ENCODE results near the gene PCGF6.

Gene PCGF6

GRCh38 chr10:103350517-103351260 is at the start of gene PCGF6:
PCGF6 (minus strand) TSS chr10:103351140; CDS start chr10:103351066, 74 bp downstream.
- DNase-seq (ENCODE audit: low read depth): no peak
- TF ChIP-seq CTCF (IDR thresholded peaks at IDR 0.05; ENCODE audit: control insufficient read depth, insufficient read depth, low read depth, low read length, missing control alignments): no peak
- H3K4me3 ChIP-seq (ENCODE audit: control insufficient read depth, low read depth, low read length): peak within 1 kb of the TSS; percentile 65

GRCh38 chr10:103397191-103397825 is 46.4 kb upstream of the PCGF6 start:
- peak overlapping the region; percentile 73 for H3K4me3 ChIP-seq (ENCODE audit: control insufficient read depth, low read depth, low read length)
- TF ChIP-seq CTCF (IDR thresholded peaks at IDR 0.05; ENCODE audit: control insufficient read depth, insufficient read depth, low read depth, low read length, missing control alignments): no peak
- DNase-seq (ENCODE audit: low read depth): no peak

DNA sequence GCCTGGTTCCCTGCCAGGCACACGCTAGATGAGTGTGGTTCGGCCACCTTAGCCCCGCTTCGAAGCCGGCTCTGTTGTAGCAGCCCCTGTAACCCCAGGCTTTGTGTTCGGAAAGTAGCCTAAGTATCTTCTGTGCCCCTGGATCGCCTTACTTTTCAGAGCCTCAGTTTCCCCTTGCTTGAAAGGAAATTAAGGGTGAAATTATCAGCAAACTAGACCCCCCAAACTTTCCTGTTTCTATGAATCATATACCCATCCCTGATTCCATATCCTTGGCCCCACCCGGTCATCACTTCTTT is 45.8 kb upstream of the PCGF6 start:
- H3K4me3 ChIP-seq (ENCODE audit: control insufficient read depth, low read depth, low read length): peak overlapping the region; percentile 73
- no peak for TF ChIP-seq CTCF (IDR thresholded peaks at IDR 0.05; ENCODE audit: control insufficient read depth, insufficient read depth, low read depth, low read length, missing control alignments)
- DNase-seq (ENCODE audit: low read depth): no peak

DNA sequence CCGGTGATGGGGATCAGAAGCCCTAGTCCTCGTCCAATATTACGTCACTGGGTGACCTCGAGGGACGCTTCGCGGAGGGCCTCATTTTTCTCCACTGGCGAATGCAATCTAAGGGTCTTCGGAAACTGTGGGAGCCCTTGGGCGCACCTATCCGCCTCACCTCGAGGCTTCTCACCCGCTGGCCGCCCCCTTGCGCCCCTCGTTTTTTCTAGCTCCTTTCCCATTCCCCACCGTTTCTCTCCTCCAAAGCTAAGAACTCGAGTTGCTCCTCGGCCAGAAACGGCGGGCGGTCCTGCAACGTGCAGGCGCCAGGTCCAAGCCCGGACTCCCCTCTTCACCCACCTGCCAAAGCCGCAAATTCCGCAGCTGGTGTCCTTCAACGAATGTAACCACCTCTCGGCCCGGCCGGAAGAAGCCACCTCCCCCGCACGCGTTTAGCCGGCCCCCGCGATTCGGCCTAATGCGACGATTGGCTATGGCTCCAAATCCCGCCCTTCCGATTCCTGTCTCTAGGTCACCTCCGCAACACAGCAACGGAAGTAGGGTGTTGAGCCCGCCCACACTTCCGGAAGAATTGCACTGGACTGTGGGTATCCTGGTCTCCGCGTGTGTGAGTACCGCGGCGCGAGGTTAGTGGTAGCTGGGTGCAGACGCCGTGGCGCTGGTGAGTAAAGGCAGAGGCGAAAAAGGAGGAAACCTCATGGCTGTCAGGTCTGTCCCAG is 45.3 kb upstream of the PCGF6 start, which contains the start of the genes ATP5MK and PDCD11:
Gene ATP5MK, minus strand, starts transcription at position 409 of the 722 bp plus-strand sequence. CDS start 4,018 bp downstream, outside the sequence.
Gene PDCD11, plus strand, starts transcription at position 560 of the 722 bp plus-strand sequence. CDS start 1,801 bp downstream, outside the sequence.
- DNase-seq (ENCODE audit: low read depth): peak; percentile 86
- peak within 1 kb of the TSS; percentile 73 for H3K4me3 ChIP-seq (ENCODE audit: control insufficient read depth, low read depth, low read length)
- TF ChIP-seq CTCF (IDR thresholded peaks at IDR 0.05; ENCODE audit: control insufficient read depth, insufficient read depth, low read depth, low read length, missing control alignments): peak; percentile 18

GRCh38 chr10:103395754-103396066 is 44.8 kb upstream of the PCGF6 start:
- no peak for TF ChIP-seq CTCF (IDR thresholded peaks at IDR 0.05; ENCODE audit: control insufficient read depth, insufficient read depth, low read depth, low read length, missing control alignments)
- no peak for DNase-seq (ENCODE audit: low read depth)
- peak overlapping the region; percentile 73 for H3K4me3 ChIP-seq (ENCODE audit: control insufficient read depth, low read depth, low read length)

DNA sequence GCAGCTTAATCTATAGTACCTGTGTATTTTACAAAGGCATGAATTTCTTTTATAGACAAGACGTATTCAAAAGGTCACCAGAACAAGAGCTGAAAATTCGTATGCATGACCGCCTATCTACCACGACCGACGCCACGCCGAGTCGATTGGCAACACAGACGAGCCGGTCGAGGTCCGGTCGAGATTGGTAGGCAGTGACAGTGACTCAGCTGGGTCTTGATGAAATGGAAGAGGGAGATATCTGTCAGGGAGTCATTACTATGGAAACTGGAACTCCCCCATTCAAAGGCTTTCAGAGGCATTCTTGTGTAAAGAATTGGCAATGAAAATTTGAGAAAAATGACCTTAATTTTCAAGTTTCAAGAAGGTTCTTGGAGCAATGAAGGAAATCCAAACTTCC is 43.2 kb upstream of the PCGF6 start:
- no peak for TF ChIP-seq CTCF (IDR thresholded peaks at IDR 0.05; ENCODE audit: control insufficient read depth, insufficient read depth, low read depth, low read length, missing control alignments)
- H3K4me3 ChIP-seq (ENCODE audit: control insufficient read depth, low read depth, low read length): no peak overlapping the region
- DNase-seq (ENCODE audit: low read depth): no peak
